Lung (tissue), 12 donors: ENCODE data around the gene CBFB. TPM values are rescaled to one million over a fixed set of nuclear protein-coding genes. Genes with fewer than 3 reads are reported as not detected.

Experiments
- ATAC-seq: fragments of 200-7000 bp; cut with Tn5 transposase; one replicate; pipeline ENCODE4 v1.9.1; 2020; ENCODE audit warnings: moderate number of reproducible peaks; ENCODE audit not compliant: insufficient read depth, low FRiP score
- DNase-seq, 3 donors: peaks; one replicate each; pipeline ENCODE4 v3.0.0-alpha.2; 2013 to 2017
- H3K27ac ChIP-seq, 2 donors: one replicate each; pipeline ENCODE4 v1.5.1; 2013; ENCODE audit warnings: mild to moderate bottlenecking in 2 of 2, moderate library complexity in 2 of 2, control low read depth in 1 of 2, inconsistent platforms in 1 of 2, low read depth in 1 of 2, low read length in 1 of 2
- H3K27me3 ChIP-seq, 3 donors: one replicate each; pipeline ENCODE4 v1.5.1; 2013; ENCODE audit warnings: low read length in 2 of 3; ENCODE audit not compliant: control insufficient read depth in 3 of 3, insufficient read depth in 3 of 3
- H3K36me3 ChIP-seq, 4 donors: one replicate each; pipeline ENCODE4 v1.5.1; 2013; ENCODE audit warnings: low read length in 4 of 4, mild to moderate bottlenecking in 1 of 4, moderate library complexity in 1 of 4; ENCODE audit not compliant: control insufficient read depth in 4 of 4, insufficient read depth in 4 of 4
- H3K4me1 ChIP-seq, 5 donors: one replicate each; pipeline ENCODE4 v1.5.1; 2013; ENCODE audit warnings: low read length in 5 of 5, mild to moderate bottlenecking in 2 of 5, moderate library complexity in 1 of 5; ENCODE audit not compliant: control insufficient read depth in 5 of 5, insufficient read depth in 5 of 5
- H3K4me3 ChIP-seq: one replicate; pipeline ENCODE4 v1.5.1; 2013; ENCODE audit warnings: mild to moderate bottlenecking, control low read depth, moderate library complexity
- H3K9ac ChIP-seq, 2 donors: one replicate each; pipeline ENCODE4 v1.5.1; 2013; ENCODE audit warnings: low read length in 2 of 2, control low read depth in 1 of 2; ENCODE audit not compliant: insufficient read depth in 1 of 2
- H3K9me3 ChIP-seq, 4 donors: one replicate each; pipeline ENCODE4 v1.5.1; 2013; ENCODE audit warnings: low read length in 3 of 4, mild to moderate bottlenecking in 1 of 4, moderate library complexity in 1 of 4; ENCODE audit not compliant: control insufficient read depth in 4 of 4, insufficient read depth in 3 of 4
- WGBS, 2 donors: extraction: QIAGEN DNeasy Blood & Tissue Kit; methylation state at CpG; one replicate each; pipeline ENCODE4 v1.1.7; 2013; 5-methylcytosine and 5-hydroxymethylcytosine counted together
- polyA plus RNA-seq, 2 donors: library from polyadenylated mRNA; stranded (reverse); fragments of 200-250 nt; gene quantifications; one replicate each; pipeline ENCODE4 v1.2.1, GENCODE V29; 2013
- total RNA-seq, 2 donors: library from RNA; depleted of rRNA in 1 of 2; stranded (reverse); fragments of >200 nt in 1 of 2; gene quantifications; one replicate each; pipeline ENCODE4 v1.2.1, GENCODE V29; 2014 to 2021
- TF ChIP-seq, protein P1 (sequence below): IDR thresholded peaks from 2 replicates; pipeline ENCODE4 v1.5.1; 2012; ENCODE audit warnings: mild to moderate bottlenecking; ENCODE audit errors: control extremely low read depth, extremely low read depth
- donor health status: control.
- donor health status: control.
- donor health status: Bipolar disorder and iron deficiency.
- donor health status: healthy.
- donor health status: DM: yes; HTN: yes; CAD: no.

CBFB gene
- total and polyA plus RNA-seq, 4 donors, result 23.3 to 59.4 (median 38.6) TPM

DNA sequence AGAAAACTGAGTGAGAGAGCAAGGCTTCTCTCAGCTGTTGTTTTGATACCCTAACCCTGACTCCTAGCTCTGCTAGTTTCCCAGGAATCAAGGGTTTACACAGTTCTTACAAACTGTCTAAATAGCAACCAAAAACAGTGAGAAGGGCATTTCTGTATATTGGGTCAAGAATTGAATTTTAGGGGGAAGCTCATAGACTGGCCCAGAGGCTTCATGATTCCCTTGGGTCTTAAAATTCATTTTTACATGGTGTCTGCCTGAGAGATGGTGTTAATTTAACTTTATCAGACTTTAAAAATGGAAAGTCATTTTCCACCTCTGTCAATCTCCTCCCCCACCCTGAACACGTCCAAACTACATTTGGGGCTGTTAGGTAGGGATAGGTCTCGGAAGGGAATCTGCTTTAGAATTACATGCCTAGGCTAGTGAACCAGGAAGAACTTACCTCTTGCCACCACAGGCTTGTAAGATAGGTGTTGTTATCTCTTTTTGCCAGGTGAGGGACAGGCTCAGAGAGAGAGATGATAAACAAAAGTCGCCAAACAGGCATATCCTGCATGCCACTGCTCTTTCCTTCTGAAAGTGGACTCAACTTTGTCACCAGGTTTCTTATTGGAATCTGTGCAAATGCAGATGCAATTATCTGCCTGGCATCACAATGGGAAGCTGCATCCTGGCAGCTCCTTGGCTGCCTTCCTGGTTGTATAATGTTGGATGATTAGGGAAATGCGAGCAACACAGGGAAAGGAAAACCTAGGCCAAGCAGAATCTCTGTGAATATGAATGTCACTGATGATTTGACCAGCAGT, 83.8 kb downstream of the CBFB start:
- ATAC-seq (no peak), DNase-seq (no peak)
- 79 to 84% methylated on average over 4 of the region's 4 CpGs for WGBS, 2 donors
- H3K9ac ChIP-seq, result no peak overlapping the region
- H3K4me1 ChIP-seq, result peaks cover 0 to 19% (median 5%) of the 10 kb centered on the region in 5 donors
- no peak overlapping the region for H3K4me3 ChIP-seq
- no peaks in the 10 kb centered on the region for H3K9me3 ChIP-seq
- no peak overlapping the region for H3K27ac ChIP-seq
- H3K27me3 ChIP-seq, result no peaks in the 10 kb centered on the region
- TF ChIP-seq, protein P1, sequence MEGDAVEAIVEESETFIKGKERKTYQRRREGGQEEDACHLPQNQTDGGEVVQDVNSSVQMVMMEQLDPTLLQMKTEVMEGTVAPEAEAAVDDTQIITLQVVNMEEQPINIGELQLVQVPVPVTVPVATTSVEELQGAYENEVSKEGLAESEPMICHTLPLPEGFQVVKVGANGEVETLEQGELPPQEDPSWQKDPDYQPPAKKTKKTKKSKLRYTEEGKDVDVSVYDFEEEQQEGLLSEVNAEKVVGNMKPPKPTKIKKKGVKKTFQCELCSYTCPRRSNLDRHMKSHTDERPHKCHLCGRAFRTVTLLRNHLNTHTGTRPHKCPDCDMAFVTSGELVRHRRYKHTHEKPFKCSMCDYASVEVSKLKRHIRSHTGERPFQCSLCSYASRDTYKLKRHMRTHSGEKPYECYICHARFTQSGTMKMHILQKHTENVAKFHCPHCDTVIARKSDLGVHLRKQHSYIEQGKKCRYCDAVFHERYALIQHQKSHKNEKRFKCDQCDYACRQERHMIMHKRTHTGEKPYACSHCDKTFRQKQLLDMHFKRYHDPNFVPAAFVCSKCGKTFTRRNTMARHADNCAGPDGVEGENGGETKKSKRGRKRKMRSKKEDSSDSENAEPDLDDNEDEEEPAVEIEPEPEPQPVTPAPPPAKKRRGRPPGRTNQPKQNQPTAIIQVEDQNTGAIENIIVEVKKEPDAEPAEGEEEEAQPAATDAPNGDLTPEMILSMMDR, result no peak
- H3K36me3 ChIP-seq, result peaks cover 0 to 3% (median under 1%) of the 10 kb centered on the region in 4 donors

DNA sequence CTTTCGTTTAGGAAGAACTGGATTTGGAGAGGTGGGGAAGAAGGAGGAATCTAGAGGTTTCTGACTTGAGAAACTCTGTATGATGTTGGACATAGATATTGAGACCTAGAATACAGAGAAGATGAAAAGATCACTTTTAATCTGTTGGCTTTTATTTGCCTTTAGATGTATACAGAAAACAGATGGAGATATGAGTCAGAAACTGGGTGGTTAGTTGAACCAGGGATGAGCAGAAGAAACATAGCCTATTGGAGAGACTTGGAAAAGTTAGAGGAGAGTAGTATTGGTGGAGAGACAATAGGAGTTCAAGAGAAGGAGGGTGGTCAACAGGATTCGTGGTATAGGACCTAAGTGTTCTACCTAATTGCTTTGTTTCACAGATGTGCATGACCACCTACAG, 85.8 kb downstream of the CBFB start:
- peaks cover 0 to 3% (median 1%) of the 10 kb centered on the region in 4 donors for H3K36me3 ChIP-seq
- no peak overlapping the region for H3K27ac ChIP-seq
- no peaks in the 10 kb centered on the region for H3K9me3 ChIP-seq
- no peaks in the 10 kb centered on the region for H3K27me3 ChIP-seq
- TF ChIP-seq, protein P1, result no peak
- WGBS, 2 donors, result 84 to 92% methylated on average over 2 of the region's 2 CpGs
- no peak overlapping the region for H3K9ac ChIP-seq
- H3K4me1 ChIP-seq, result peaks cover 0 to 11% (median 0%) of the 10 kb centered on the region in 5 donors
- no peak for ATAC-seq
- no peak for DNase-seq
- no peak overlapping the region for H3K4me3 ChIP-seq

DNA sequence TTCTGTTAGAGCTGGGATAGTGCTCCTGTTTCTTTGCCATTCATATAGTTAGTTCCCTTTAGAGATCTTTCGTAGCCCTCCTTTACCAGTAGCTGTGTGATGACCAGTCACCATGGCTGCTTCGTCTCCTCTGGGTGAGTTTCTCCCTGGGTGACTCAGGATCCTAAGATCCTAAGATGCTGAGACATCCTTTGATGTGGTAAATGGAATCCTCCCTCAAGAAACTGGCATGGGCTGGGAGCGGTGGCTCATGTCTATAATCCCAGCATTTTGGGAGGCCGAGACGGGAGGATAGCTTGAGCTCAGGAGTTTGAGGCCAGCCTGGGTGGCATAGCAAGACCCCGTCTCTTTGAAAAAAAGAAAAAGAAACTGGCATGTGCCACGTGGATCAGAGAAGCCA, 86.7 kb downstream of the CBFB start:
- WGBS, 2 donors, result 73 to 81% methylated on average over 7 of the region's 7 CpGs
- Histone ChIP-seq H3K27me3 (no peaks in the 10 kb centered on the region), H3K36me3 (peaks cover 0 to 9% (median 4%) of the 10 kb centered on the region in 4 donors), H3K27ac (no peak overlapping the region), H3K9ac (no peak overlapping the region), H3K4me1 (peaks cover 0 to 4% (median 0%) of the 10 kb centered on the region in 5 donors), H3K4me3 (no peak overlapping the region), H3K9me3 (no peaks in the 10 kb centered on the region)
- DNase-seq, result no peak
- TF ChIP-seq, protein P1, result no peak
- no peak for ATAC-seq
